Pons (tissue), 1 donor: ENCODE results near the gene PIK3CG.
"Not testable (repeated sequence)": the region's sequence is repeated elsewhere in the genome, so short reads cannot be mapped to it uniquely, and the experiment has no call there.

Source experiments
- DNase-seq: peaks from one replicate; pipeline ENCODE4 v3.0.0-alpha.2; 2016; ENCODE audit warnings: low spot score

PIK3CG gene

GRCh38 chr7:106938803-106939202, 73.7 kb downstream of the PIK3CG start:
- DNase-seq = no peak

GRCh38 chr7:106944035-106944665, 79.1 kb downstream of the PIK3CG start:
- no peak for DNase-seq

DNA sequence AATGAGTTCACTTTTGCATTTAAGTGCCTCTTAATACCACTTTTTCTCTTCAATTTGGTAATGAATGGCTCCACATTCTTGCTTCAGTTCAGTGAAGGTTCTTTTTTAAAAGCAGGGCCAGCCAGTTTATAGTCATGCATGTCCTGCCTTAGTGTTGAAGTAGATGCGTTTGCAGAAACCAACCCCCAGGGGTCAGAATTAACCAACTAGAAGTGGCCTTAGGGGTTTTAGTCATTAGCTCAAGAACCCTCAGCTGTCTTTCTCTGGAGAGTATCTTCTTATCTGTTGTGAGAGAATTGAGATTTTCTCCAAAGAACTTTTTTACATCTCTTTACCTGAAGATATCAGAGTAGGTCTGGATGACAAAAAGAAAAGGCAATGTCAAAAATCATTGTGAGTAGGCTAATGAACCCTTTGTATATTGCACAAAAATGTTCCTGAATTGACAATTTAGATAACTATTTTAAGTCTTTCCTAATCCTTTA, 82.2 kb downstream of the PIK3CG start:
- peak; percentile 81 for DNase-seq

DNA sequence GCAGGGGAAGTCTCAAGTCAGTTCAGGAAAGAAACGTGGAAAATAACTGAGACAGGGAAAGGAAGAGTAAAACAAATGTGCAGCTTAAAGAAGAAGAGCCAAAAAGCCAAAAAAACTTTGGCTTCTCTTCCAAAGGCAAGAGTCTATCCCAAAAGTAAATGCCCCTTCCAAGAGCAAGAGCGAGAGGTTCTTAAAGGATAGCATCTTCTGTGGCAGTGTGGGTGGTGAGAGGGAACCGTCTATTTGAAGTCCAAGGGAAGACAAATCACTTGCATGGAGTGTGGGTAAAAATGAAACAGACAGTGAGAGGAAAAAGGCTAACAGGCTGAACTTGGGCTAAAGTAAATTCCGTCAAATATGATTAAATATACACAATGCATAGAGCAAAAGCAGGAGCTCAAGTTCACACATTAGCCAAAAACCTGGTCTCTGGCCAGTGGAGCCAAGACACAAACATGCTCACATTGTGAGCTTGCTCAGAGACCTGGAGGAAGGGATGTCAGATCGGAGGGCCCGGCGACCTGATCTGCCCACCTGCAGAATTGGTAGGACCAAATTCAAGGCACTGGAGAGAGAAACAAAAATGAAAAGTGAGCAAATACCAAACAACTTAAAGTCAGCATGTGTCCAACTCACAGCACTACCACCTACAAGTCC, 87.0 kb downstream of the PIK3CG start:
- DNase-seq = no peak

- DNase-seq = peak; percentile 26
Observed at GRCh38 chr7:106952658-106953231, 87.7 kb downstream of the PIK3CG start.

GRCh38 chr7:106954840-106955239, 89.8 kb downstream of the PIK3CG start:
- no peak for DNase-seq

- not testable (repeated sequence) for DNase-seq
Observed at GRCh38 chr7:106955857-106956256, 90.8 kb downstream of the PIK3CG start.
